ENCODE results near the gene CT45A5.
"Not testable (repeated sequence)": the region's sequence is repeated elsewhere in the genome, so short reads cannot be mapped to it uniquely, and the experiment has no call there.

CT45A5 gene, protein sequence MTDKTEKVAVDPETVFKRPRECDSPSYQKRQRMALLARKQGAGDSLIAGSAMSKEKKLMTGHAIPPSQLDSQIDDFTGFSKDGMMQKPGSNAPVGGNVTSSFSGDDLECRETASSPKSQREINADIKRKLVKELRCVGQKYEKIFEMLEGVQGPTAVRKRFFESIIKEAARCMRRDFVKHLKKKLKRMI

GRCh38 chrX:135785403-135785802, at the start of gene CT45A5:
TSS of gene CT45A5 (minus strand) at chrX:135785503. CDS start at chrX:135781729, 3,774 bp downstream.
- not testable (repeated sequence) for DNase-seq (ENCODE audit: low read depth in 2 of 2)

DNA sequence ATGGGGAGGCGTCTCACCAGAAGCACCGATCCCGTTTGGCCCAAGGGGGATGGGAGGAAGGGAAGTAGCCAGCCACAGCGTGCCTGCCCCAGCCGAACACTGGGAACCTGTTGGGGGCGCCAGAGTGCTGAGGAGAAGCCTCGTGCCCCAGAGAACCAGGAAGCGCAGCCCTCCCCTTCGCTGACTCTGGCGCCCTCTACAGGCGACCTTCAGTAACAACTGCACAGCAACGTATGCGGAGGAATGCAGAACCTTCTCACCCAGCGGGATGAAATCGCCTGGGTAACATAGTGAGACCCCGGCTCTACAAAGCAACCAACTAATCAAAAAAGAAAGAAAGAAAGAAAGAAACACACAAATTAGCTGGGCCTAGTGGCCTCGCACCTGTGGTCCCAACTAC, 34.6 kb upstream of the CT45A5 start, which contains the start of gene CT45A2:
CT45A2 (minus strand) TSS at position 101 of the 400 bp plus-strand sequence. CDS start 3,747 bp downstream, outside the sequence.
- not testable (repeated sequence) for DNase-seq (ENCODE audit: low read depth in 2 of 2)

- not testable (repeated sequence) for DNase-seq (ENCODE audit: low read depth in 2 of 2)
Measured at GRCh38 chrX:135802687-135803086, 17.4 kb upstream of the CT45A5 start, which contains the start of gene CT45A6. TSS of gene CT45A6 (minus strand) at chrX:135802787. CDS start at chrX:135798993, 3,794 bp downstream.

DNA sequence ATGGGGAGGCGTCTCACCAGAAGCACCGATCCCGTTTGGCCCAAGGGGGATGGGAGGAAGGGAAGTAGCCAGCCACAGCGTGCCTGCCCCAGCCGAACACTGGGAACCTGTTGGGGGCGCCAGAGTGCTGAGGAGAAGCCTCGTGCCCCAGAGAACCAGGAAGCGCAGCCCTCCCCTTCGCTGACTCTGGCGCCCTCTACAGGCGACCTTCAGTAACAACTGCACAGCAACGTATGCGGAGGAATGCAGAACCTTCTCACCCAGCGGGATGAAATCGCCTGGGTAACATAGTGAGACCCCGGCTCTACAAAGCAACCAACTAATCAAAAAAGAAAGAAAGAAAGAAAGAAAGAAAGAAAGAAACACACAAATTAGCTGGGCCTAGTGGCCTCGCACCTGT, 17.2 kb downstream of the CT45A5 start, which contains the start of gene CT45A3:
CT45A3 (minus strand) TSS at position 101 of the 400 bp plus-strand sequence. CDS start 3,747 bp downstream, outside the sequence.
- DNase-seq (ENCODE audit: low read depth in 2 of 2) = not testable (repeated sequence)

GRCh38 chrX:135744739-135745138, 40.6 kb downstream of the CT45A5 start:
- not testable (repeated sequence) for DNase-seq (ENCODE audit: low read depth in 2 of 2)

DNA sequence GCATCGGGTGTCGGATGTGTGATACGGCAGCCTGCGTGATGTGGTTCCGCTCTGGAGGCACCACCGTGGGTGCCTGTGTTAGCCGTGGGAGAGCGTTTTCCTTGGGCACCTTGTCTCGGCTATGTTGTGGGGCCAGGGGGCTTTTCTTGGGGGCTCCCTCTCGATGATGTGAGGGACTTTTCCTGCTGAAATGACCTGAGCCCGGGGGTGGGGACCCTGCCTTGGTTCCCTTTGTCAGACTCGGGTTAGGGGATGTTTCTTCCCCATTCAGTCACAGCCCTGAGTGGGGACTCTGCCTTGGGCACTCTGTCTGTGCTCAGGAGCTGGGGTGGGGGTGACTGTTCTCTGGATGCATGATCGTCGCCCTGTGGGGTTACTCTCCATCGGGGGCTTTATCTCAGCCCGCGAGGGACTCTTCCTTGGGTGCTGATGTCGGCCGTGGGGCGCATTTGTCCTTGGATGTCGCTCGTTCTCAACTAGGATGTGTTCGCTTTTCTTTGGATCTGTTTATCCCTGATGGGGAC, 44.0 kb downstream of the CT45A5 start:
- DNase-seq (ENCODE audit: low read depth in 2 of 2) = no peak

DNA sequence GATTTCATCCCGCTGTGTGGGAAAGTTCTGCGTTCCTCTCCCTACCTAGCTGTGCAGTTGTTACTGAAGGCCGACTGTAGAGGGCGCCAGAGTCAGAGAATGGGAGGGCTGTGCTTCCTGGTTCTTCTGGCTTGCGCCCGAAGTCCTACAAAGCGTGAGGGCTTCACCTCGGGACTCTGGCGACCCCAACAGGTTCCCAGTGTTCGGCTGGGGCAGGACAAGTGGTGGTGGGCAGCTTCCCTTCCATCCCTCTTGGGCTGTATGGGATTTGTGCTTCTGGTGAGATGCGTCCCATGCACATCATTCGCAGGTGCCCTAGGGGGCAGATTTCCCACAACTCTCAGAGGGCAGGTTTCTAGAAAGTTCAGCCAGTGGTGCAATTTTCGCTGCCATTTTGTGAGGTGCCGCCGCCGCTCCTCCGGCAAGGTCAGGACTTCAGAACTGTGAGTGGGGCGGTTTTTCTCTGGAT, 44.6 kb downstream of the CT45A5 start:
- DNase-seq (ENCODE audit: low read depth in 2 of 2) = peak; percentile 23 to 61

DNA sequence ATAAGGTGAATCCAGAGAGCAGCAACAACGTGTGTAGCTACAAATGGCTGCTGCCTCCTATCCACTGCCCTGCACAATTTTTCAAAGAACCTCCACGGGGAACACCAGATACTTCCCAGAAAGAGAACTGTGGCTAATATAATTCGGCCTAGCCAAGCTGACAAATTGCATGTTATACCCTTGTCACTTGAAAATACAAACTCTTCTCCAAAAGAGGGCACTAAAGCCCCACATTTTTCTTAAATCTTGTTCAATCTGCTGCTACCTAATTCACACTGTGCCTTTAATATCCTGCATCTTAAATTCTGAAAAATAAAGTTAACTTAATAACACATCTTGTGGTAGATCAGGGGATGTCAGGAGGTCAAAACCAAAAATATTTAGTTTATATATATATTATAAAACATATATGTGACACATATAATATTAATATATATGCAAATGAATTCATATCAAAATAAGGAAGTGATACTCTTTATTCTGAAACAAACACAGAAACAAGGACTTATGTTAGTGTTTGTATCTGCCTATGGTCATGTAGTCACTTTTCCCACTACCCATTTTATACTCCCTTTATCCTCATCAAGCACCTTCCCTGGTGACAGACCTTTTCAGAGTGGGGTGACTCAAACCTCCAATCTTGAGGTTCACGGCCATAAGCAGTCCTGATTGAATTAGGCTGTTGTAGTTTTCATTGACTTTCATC, 47.8 kb downstream of the CT45A5 start:
- DNase-seq (ENCODE audit: low read depth in 2 of 2) = no peak

DNA sequence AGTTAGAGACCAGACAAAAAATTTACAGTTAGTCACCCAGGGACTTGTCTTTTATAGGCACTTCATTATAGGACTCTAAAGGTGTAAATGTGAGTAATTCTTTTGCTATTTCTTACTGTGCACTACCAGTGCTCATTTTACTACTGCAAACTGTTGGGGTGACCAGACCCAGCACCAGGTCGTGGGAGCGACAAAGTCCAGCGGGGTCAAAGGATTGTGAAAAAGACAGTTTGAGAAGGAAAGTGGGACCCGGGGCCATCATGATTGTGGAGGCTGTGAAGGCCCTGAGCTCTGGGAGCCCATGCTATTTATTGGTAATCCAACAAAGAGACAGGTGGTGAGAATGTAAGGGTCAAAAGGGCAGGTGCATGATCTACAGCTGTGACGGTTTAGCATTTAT, 50.6 kb downstream of the CT45A5 start:
- not testable (repeated sequence) for DNase-seq (ENCODE audit: low read depth in 2 of 2)
